HCT116 (cell line): ENCODE measurements around the gene SMAD7. TPM values are rescaled to one million over a fixed set of nuclear protein-coding genes. Genes with fewer than 3 reads are reported as not detected.

Experiments
- ATAC-seq: fragments of 200-7000 bp; cut with Tn5 transposase; 2 replicates; pipeline ENCODE4 v1.9.1; 2020; ENCODE audit warnings: mild to moderate bottlenecking, moderate library complexity
- BruUV-seq: library from RNA; stranded (reverse); fragments of 400-500 nt; replicated peaks from 2 replicates; lab custom pipeline; 2021; lab: Mats Ljungman, UMichigan
- CTCF ChIA-PET: fragments of 300-600 bp; sonication (Branson Sonifier 250); formaldehyde crosslinking; loops from one replicate; lab custom pipeline; 2021; ENCODE audit warnings: antibody characterized with exemption; lab: Charles Lee
- POLR2A ChIA-PET: fragments of 300-600, 350-600 bp; sonication (Branson Sonifier 250); formaldehyde crosslinking; loops from one replicate; lab custom pipeline; 2021; ENCODE audit warnings: antibody characterized with exemption; lab: Charles Lee
- RAD21 ChIA-PET, 2 experiments: fragments of 300-600 bp; sonication (Branson Sonifier 250); formaldehyde crosslinking; loops; one replicate each; lab custom pipeline; 2023; ENCODE audit warnings: low total read pairs in 2 of 2; ENCODE audit not compliant: uncharacterized antibody in 2 of 2, unreplicated experiment in 2 of 2, low non-redundant PET in 1 of 2; lab: Charles Lee
- DNase-seq: peaks from one replicate; pipeline ENCODE4 v3.0.0-alpha.2; 2010; ENCODE audit warnings: low read depth, low spot score
- H2AFZ ChIP-seq: fragments of 200-600 bp; shearing (Covaris generic), sonication (generic); 2 replicates; pipeline ENCODE4 v1.6.1; 2017; ENCODE audit warnings: low read depth, mixed run types, mixed read lengths, antibody characterized with exemption, low read length; ENCODE audit not compliant: poor library complexity, severe bottlenecking
- H3K27ac ChIP-seq: 2 replicates; pipeline ENCODE4 v1.5.1; 2012; ENCODE audit warnings: low read depth, low read length
- H3K27me3 ChIP-seq: fragments of 200-600 bp; sonication (generic); 2 replicates; pipeline ENCODE4 v1.6.1; 2016; ENCODE audit warnings: mixed run types, low read length, mixed read lengths; ENCODE audit not compliant: insufficient read depth
- H3K36me3 ChIP-seq, 2 experiments: fragments of 200-500 bp in 1 of 2; fragments of 200-600 bp in 1 of 2; sonication (Bioruptor generic) in 1 of 2; sonication (generic) in 1 of 2; 2 replicates each; pipeline versions ENCODE4 v1.5.1 to v1.6.1; 2014 to 2016; ENCODE audit warnings: low read length in 2 of 2, inconsistent platforms in 1 of 2, mixed read lengths in 1 of 2, mixed run types in 1 of 2; ENCODE audit not compliant: insufficient read depth in 2 of 2, control insufficient read depth in 1 of 2
- H3K4me1 ChIP-seq, 2 experiments: fragments of 200-600 bp in 1 of 2; sonication (generic) in 1 of 2; 2 replicates each; pipeline versions ENCODE4 v1.5.1 to v1.6.1; 2012 to 2017; ENCODE audit warnings: low read length in 2 of 2, inconsistent platforms in 1 of 2, mild to moderate bottlenecking in 1 of 2, mixed read lengths in 1 of 2, mixed run types in 1 of 2, moderate library complexity in 1 of 2; ENCODE audit not compliant: insufficient read depth in 2 of 2, control insufficient read depth in 1 of 2
- H3K4me2 ChIP-seq: fragments of 200-600 bp; sonication (generic); 2 replicates; pipeline ENCODE4 v1.6.1; 2017; ENCODE audit warnings: mixed run types, low read length, mixed read lengths
- H3K4me3 ChIP-seq, 2 experiments: fragments of 200-600 bp in 1 of 2; sonication (generic) in 1 of 2; replicated peaks in 1 of 2; 2 replicates each; pipeline ENCODE4 v1.5.1; 2011 to 2016; ENCODE audit warnings: low read length in 2 of 2, control low read depth in 1 of 2, low read depth in 1 of 2, mild to moderate bottlenecking in 1 of 2, mixed read lengths in 1 of 2, mixed run types in 1 of 2
- H3K79me2 ChIP-seq: fragments of 200-600 bp; sonication (generic); 2 replicates; pipeline ENCODE4 v1.6.1; 2017; ENCODE audit warnings: mild to moderate bottlenecking, mixed run types, low read length, moderate library complexity, mixed read lengths; ENCODE audit not compliant: insufficient read depth
- H3K9ac ChIP-seq: fragments of 200-600 bp; sonication (generic); 2 replicates; pipeline ENCODE4 v1.6.1; 2016; ENCODE audit warnings: low read length, mixed read lengths
- H3K9me2 ChIP-seq: fragments of 200-600 bp; sonication (generic), shearing (Covaris generic); 2 replicates; pipeline ENCODE4 v1.6.1; 2017; ENCODE audit warnings: mixed run types, mild to moderate bottlenecking, moderate library complexity; ENCODE audit not compliant: insufficient read depth
- H3K9me3 ChIP-seq, 2 experiments: fragments of 200-500 bp in 1 of 2; fragments of 200-600 bp in 1 of 2; sonication (Bioruptor generic) in 1 of 2; sonication (generic) in 1 of 2; 2 replicates each; pipeline ENCODE4 v1.6.1; 2014 to 2017; ENCODE audit warnings: low read length in 2 of 2, mixed read lengths in 2 of 2, inconsistent platforms in 1 of 2, low read depth in 1 of 2, mild to moderate bottlenecking in 1 of 2, mixed run types in 1 of 2, moderate library complexity in 1 of 2; ENCODE audit not compliant: control insufficient read depth in 1 of 2, insufficient read depth in 1 of 2
- H4K20me1 ChIP-seq: fragments of 200-600 bp; sonication (generic), shearing (Covaris generic); 2 replicates; pipeline ENCODE4 v1.6.1; 2017; ENCODE audit warnings: mixed run types, mild to moderate bottlenecking, moderate library complexity; ENCODE audit not compliant: insufficient read depth
- ATF3 ChIP-seq: IDR thresholded peaks from 2 replicates; pipeline ENCODE4 v1.6.1; 2012
- CBX3 ChIP-seq: IDR thresholded peaks from 2 replicates; pipeline ENCODE4 v1.6.1; 2012; ENCODE audit warnings: low read depth
- EGR1 ChIP-seq: IDR thresholded peaks from 2 replicates; pipeline ENCODE4 v1.6.1; 2012; ENCODE audit warnings: low read depth
- EZH2 ChIP-seq: fragments of 200-600 bp; sonication (generic); IDR thresholded peaks from 2 replicates; pipeline ENCODE4 v1.6.1; 2017; ENCODE audit warnings: antibody characterized with exemption, mixed run types
- EZH2phosphoT487 ChIP-seq: fragments of 200-600 bp; IDR thresholded peaks from 2 replicates; pipeline ENCODE4 v1.6.1; 2018; ENCODE audit warnings: antibody characterized with exemption, borderline replicate concordance
- FOSL1 ChIP-seq: IDR thresholded peaks from 2 replicates; pipeline ENCODE4 v1.6.1; 2012; ENCODE audit warnings: low read depth
- JUND ChIP-seq: IDR thresholded peaks from 2 replicates; pipeline ENCODE4 v1.6.1; 2012
- POLR2A ChIP-seq: IDR thresholded peaks from 2 replicates; pipeline ENCODE4 v1.7.0; 2011; ENCODE audit warnings: borderline replicate concordance; ENCODE audit not compliant: insufficient read depth, insufficient read length; ENCODE audit errors: extremely low read depth
- POLR2AphosphoS5 ChIP-seq: IDR thresholded peaks from 2 replicates; pipeline ENCODE4 v1.6.1; 2011; ENCODE audit warnings: mild to moderate bottlenecking, low read depth, low read length, moderate library complexity
- RAD21 ChIP-seq: IDR thresholded peaks from 2 replicates; pipeline ENCODE4 v1.6.1; 2012; ENCODE audit warnings: low read depth, mild to moderate bottlenecking
- SIN3A ChIP-seq: IDR thresholded peaks from 2 replicates; pipeline ENCODE4 v1.6.1; 2012; ENCODE audit warnings: low read depth
- SRF ChIP-seq: IDR thresholded peaks from 2 replicates; pipeline ENCODE4 v1.6.1; 2012; ENCODE audit warnings: low read depth
- YY1 ChIP-seq: IDR thresholded peaks from 2 replicates; pipeline ENCODE4 v1.6.1; 2011; ENCODE audit warnings: low read length, low read depth, moderate library complexity, mild to moderate bottlenecking; ENCODE audit not compliant: insufficient replicate concordance; ENCODE audit errors: extremely low read depth
- ZFX ChIP-seq: fragments of 450-650 bp; IDR thresholded peaks from 2 replicates; pipeline ENCODE4 v1.6.1; 2017
- intact Hi-C: fragments of 100-400 bp; cut with micrococcal nuclease; formaldehyde crosslinking; loops from 2 replicates; pipeline ENCODE4 v1.10.0; 2022
- total RNA-seq: library from RNA; stranded (reverse); gene quantifications from one replicate; pipeline ENCODE4 v1.2.1, GENCODE V29; 2021; ENCODE audit not compliant: unreplicated experiment

The SMAD7 gene
- total RNA-seq, 1 experiment from 2014 or later: 7.2 TPM

GRCh38 chr18:48937869-48938750 lies 12.7 kb downstream of the SMAD7 start:
- intact Hi-C loops: no loop called here
- Histone ChIP-seq H3K9me3 (no peaks in the 10 kb centered on the region), H3K9me2 (no peaks in the 10 kb centered on the region), H3K4me2 (peak overlapping the region; percentile 59), H2AFZ (no peak overlapping the region), H3K27ac (no peak overlapping the region), H3K27me3 (peaks cover 19% of the 10 kb centered on the region; the same call in 1 of the 2 replicates), H3K36me3 (no peaks in the 10 kb centered on the region), H4K20me1 (peaks cover 7% of the 10 kb centered on the region; the same call in 1 of the 2 replicates), H3K9ac (no peak overlapping the region), H3K79me2 (peaks cover 17% of the 10 kb centered on the region; the same call in 1 of the 2 replicates), H3K4me1 (peaks cover 64 to 80% of the 10 kb centered on the region in 2 experiments), H3K4me3 (no peak overlapping the region)
- no peak for ATAC-seq
- ChIA-PET CTCF (interaction anchor here (0.9 to 1.2 kb wide), 2 partner anchors 8 to 9 kb away, joined by 4 to 5 read pairs; no protein-coding TSS in a partner anchor), POLR2A (interaction anchor here (1.2 kb wide), 1 partner anchor 15 kb away, joined by 3 read pairs; no protein-coding TSS in a partner anchor), RAD21 (interaction anchor here (0.8 to 1.0 kb wide), 2 partner anchors 60 to 83 kb away, joined by 3 read pairs; no protein-coding TSS in a partner anchor)
- no TSS peak for BruUV-seq
- no peak for DNase-seq
- TF ChIP-seq FOSL1 (no peak), CBX3 (no peak), JUND (no peak), POLR2A (no peak), SRF (no peak), EGR1 (no peak), ATF3 (no peak)

DNA sequence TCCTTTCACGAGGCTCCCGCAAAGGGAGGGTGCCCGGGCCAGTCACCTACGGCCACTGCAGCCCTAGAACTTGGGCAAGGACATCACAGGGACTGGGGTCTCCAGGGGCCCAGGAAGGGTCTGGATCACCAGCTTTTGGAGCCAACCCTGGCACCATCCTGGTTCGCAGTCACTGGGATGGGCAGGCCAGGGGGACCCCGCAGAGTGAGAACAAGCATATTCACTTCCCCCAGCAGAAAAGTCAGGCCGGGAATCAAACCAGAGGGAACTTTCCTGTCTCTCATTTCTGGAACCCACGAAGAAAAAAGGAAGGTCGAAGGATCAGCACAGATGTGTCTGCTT lies 15.4 kb downstream of the SMAD7 start:
- no peak for DNase-seq
- no peaks in the 10 kb centered on the region for H3K9me2 ChIP-seq
- peaks cover 17% of the 10 kb centered on the region; the same call in 1 of the 2 replicates for H3K79me2 ChIP-seq
- ChIA-PET CTCF (no interaction called here), POLR2A (interaction anchor here (0.6 kb wide), 1 partner anchor 224 kb away, joined by 3 read pairs; no protein-coding TSS in a partner anchor)
- H3K9me3 ChIP-seq: no peaks in the 10 kb centered on the region
- no peak overlapping the region for H2AFZ ChIP-seq
- BruUV-seq: no TSS peak
- no peak overlapping the region for H3K9ac ChIP-seq
- intact Hi-C loops: no loop called here
- no peak overlapping the region for H3K4me3 ChIP-seq
- H4K20me1 ChIP-seq: peaks cover 4% of the 10 kb centered on the region; the same call in 1 of the 2 replicates
- H3K4me1 ChIP-seq: peaks cover 69 to 79% of the 10 kb centered on the region in 2 experiments
- no peaks in the 10 kb centered on the region for H3K36me3 ChIP-seq
- no peak for TF ChIP-seq CBX3
- no peak for TF ChIP-seq EZH2phosphoT487
- TF ChIP-seq JUND: no peak
- TF ChIP-seq SIN3A: no peak
- no peak for TF ChIP-seq EZH2
- TF ChIP-seq POLR2AphosphoS5: no peak
- TF ChIP-seq ZFX: no peak
- no peak for TF ChIP-seq RAD21
- TF ChIP-seq ATF3: no peak
- TF ChIP-seq YY1: no peak
- TF ChIP-seq, all 23 proteins: peak for 0
- ATAC-seq: no peak
- H3K4me2 ChIP-seq: no peak overlapping the region
- H3K27me3 ChIP-seq: peaks cover 9% of the 10 kb centered on the region; the same call in 1 of the 2 replicates
- RAD21 ChIA-PET: no interaction called here
- no peak overlapping the region for H3K27ac ChIP-seq
